SH-SY5Y (cell line): ENCODE measurements around the gene MMAB.

Experiments used
- GATA2 ChIP-seq: IDR thresholded peaks from 2 replicates; pipeline ENCODE4 v1.6.1; 2011; ENCODE audit warnings: mild to moderate bottlenecking, low read depth, low read length
- GATA3 ChIP-seq: IDR thresholded peaks from 2 replicates; pipeline ENCODE4 v1.6.1; 2011; ENCODE audit warnings: low read depth, mild to moderate bottlenecking, low read length, moderate library complexity

GRCh38 chr12:109563291-109564284 is 9.7 kb downstream of the MMAB start:
- TF ChIP-seq GATA2 = no peak
- no peak for TF ChIP-seq GATA3
